ENCODE data around the gene POLR2F.

The POLR2F gene

DNA sequence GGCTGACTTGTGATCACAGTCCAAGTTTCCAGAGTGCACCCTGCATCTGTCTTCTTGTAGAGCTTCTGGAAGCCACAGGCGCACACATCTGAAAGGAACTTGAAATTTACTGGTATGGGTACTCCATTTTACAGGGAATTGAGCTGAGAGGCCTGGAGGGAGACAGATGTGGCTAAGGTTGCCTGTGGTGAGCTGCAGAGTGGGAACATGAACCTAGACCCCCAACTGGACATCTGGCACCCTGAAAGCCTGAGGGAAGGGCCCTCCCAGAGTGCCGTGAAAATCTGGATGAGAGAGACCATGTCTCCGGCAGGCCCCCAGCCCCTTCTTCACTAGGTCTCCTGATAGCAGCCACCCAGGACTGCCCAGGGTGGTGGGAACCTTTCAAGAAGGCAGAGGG, 53.4 kb downstream of the POLR2F start:
- DNase-seq (ENCODE audit: low spot score): no peak

DNA sequence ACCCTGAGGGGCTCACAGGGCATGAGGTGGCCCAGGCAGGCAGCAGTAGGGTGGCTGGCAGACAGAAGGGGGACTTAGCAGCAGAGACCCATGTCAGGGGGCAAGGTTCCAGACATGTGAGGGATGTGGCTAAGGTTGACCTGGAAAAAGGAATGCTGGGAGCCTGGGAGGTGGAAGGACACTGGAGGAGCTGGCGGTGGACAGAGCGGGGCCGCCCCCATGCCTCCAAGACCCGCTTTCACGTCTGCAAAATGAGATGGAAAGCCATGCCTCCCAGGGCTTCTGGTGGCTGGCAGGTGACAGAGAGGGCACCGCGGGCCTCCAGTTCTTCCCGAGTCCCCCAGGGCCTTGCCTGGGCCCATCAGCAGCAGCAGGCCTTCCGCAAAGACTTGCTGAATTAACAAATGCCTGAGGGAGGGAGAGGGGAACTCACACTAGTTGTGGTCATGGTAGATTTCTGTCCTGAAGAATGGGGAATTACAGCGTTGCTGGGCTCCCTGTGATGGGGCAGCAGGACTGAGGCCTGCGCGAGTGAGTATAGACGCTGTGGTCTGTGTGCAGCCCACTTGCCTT, 53.9 kb downstream of the POLR2F start:
- DNase-seq (ENCODE audit: low spot score): no peak

DNA sequence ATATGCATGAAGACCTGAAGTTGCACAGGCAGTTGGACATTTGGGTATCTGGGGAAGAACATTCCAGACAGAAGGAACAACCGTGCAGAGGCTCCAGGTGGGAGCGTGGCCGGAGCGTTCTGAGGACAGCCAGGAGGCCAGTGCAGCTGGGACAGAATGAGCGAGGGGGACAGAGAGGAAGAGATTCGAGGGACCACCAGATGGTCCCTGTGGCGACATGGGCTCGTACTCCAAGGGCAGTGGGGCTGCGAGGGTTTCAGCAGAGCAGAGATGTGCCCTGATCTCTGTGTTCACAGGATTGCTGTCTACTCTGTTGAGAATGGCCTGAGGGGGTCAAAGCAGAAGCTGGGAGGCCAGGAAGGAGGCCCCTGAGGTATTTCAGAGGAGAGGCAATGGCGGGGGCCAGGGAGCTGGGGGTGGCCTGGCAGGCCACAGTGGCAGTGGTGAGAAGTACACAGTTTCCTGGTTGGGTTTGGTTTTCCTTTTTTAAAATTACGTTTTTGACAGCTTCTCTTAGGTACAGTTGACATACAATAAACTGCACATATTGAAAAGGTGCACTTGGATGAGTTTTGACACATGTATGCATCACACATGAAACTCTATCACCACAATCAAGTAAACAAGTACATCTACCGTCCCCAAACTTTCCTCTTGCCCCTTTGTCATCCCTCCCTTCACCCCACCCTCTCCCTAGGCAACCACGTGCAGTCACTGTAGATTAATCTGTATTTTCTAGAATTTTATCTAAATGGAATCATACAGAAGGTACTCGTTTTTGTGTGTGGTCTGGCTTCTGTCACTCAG, 55.7 kb downstream of the POLR2F start:
- no peak for DNase-seq (ENCODE audit: low spot score)

DNA sequence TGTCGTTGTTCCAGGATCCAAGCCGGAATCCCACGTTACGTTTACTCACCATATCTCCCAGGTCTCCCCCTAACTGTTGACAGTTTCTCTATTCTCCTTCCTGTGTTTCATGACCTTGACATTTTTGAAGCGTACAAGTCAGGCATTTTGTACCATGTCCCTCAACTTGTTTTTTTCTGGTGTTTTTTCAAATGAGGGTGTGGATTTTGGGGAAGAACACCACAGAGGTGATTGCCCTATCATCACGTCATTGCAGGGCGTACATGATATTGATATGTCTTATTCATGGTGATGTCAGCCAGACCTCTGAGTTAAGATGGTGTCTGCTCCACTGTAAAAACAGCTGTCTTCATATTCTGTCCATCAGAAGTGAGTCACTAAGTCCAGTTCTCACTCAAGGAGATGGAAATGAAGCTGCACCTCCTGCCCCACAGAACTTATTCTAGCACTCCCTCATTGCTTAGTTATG, 59.1 kb downstream of the POLR2F start:
- no peak for DNase-seq (ENCODE audit: low spot score)

DNA sequence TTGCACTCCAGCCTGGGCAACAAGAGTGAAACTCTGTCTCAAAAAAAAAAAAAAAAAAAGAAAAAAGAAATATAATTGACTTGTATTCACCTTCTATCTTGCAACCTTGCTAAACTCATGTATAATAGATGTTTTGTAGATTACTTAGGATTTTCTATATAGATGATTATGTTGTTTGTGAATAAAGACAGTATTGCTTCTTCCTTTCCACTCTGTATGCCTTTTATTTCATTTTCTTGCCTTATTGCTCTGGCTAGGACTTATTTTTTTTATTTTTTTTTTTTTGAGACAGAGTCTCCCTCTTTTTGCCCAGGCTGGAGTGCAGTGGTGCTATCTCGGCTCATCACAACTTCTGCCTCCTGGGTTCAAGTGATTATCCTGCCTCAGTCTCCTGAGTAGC, 60.6 kb downstream of the POLR2F start:
- DNase-seq (ENCODE audit: low spot score): no peak

DNA sequence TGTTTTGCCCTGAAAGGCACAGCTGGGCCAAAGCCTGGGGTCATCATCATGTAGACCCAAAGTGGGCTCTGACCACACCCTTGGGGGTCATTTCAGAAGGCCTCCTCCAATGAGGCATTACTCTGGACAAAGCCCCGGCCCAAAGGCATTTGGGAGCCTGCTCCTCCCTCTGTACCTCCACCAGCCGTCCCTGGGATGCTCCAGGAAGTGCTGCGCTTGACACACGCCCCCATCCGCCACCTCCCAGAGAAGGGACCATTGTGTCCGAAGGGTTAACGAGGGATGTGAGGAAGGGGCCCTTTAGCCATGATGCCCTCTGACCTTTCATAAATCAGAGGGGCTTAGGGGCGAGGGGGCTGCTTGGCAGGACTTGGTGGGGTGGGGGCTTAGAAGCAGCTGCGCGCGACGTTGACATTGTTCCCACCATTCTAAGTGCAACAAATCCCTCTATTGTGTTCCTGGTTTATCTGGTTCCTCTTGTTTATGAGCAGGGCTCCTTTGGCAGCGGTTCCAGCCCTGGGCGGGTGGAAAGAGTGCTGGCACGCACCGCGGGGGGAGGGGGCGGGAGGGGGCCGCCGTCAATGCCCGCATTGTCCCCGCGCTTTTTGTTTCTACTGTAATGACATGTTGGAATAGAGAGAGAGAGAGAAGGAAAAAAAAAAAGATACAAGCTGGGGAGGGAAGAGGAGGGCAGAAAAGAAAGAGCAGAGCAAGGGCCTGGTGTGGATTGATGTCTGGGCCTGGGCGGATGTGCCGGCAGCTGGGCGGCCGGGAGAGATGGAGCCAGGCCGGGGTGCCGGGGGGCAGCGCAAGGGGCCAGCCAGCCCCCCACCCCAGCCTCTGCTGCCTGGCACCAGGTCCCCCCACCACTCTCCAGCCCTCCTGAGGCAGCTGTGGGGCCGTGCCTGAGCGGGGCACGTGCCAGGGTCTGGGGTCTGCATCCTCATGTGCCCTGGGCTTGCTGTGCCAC, 63.0 kb downstream of the POLR2F start:
- peak; percentile 94 for DNase-seq (ENCODE audit: low spot score)

DNA sequence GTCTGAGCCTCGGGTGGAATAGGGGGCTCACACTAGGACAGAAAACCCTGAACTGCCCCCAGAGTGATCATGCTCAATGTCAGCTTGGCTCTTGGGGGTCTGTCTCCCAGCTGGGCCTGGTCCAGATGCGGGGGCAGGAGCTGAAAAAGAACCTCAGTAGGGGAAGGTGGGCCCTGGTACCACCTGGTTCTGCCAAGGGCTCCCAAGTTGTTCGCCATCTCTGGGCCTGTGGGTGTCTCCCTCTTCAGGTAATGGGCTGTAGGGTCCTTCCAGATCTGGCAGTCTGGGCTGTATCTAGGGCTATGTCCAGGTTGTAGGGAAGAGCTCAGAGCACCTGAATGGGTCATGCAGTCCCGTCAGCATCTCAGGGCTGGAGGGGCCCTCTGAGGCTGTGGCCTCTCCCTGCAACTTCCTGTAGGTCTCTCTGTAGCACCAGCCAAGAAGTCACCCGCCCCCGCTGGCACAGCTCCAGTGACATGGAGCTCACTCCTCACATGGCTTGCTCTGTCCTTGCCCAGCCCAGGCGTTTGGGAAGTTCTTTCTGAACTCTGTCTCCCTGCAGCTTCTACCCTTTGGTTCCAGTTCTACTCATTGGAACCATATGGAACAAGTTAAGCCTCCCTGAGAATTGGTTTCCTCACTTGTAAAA, 63.9 kb downstream of the POLR2F start:
- peak; percentile 90 for DNase-seq (ENCODE audit: low spot score)

DNA sequence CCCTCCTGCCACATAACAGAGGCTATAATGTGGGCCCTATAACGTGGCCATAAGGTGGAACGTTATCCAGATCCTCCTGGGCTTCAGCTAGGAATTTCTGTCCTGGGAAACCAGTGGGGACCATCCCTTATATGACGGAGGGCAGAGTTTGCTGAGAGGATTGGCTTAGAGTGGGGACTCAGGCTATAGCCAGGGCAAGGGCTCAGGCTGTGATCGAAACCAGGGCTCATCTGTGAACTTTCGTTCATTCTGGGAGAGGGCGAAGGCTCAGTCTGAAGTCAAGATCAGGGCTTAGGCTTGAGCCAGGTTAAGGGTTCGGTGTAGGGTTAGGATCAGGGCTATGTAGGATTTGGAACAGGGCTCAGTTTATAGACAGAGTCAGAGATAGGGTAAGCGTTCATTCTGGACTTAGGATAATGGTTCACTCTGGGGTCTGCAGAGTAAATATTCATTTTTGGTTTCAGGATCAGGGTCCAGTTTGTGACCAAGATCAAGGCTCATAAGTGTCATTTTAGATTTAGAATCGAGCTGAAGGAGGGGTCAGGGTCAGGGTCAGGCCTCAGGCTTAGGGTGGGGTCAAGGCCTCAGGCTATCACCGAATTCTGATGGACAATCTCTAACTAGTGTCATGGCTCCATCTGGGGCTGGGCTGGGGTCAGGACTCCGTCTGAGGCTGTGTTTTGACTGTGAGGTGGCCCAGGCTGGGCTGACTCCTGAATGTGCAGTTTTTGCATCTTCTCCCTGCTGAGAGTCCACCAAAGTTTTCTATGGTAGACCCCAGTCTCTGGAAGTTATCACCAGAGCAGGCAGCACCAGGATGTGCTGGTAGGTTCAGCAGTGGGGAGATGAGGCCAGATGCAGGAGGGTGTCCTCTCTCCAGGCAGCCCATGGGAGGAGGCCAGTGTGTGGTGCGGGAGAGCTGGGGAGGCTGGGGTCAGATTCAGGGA, 64.7 kb downstream of the POLR2F start:
- DNase-seq (ENCODE audit: low spot score): no peak

Measured in Ammon's horn (tissue), 1 donor.